AG10803 (cell line): ENCODE data around the gene SLC7A10.

Experiments
- DNase-seq: peaks from one replicate; pipeline ENCODE4 v3.0.0; 2010; ENCODE audit warnings: low read depth
- H3K4me3 ChIP-seq: 2 replicates; pipeline ENCODE4 v1.5.1; 2011; ENCODE audit warnings: mild to moderate bottlenecking, low read length, control low read depth
- CTCF ChIP-seq: conservative IDR thresholded peaks from 2 replicates; pipeline ENCODE4 v1.5.1; 2011; ENCODE audit warnings: mild to moderate bottlenecking, low read length, control low read depth, inconsistent platforms

Gene SLC7A10

GRCh38 chr19:33233056-33233873, 7.6 kb upstream of the SLC7A10 start:
- H3K4me3 ChIP-seq, result no peak overlapping the region
- DNase-seq, result no peak
- TF ChIP-seq CTCF, result no peak

DNA sequence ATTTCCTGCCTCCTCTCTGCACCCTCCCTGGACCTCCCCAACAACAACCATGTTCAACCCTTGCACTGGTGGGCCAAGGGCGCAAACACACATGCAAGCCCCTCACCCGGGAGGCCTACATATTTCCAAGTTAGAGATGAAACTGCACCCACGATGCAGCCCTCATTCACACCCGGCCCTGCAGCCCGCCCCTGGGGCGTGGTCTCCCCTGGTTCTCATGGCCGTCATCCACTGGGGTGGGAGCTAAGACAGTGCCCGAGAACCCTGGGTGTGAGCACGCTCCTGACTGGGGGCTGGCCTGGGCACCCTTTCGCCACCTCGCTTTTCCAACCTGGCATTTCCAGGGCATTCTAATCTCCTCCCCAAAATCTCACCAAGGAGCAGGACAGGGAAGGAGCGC, 7.0 kb upstream of the SLC7A10 start:
- TF ChIP-seq CTCF, result no peak
- DNase-seq, result no peak
- no peak overlapping the region for H3K4me3 ChIP-seq

DNA sequence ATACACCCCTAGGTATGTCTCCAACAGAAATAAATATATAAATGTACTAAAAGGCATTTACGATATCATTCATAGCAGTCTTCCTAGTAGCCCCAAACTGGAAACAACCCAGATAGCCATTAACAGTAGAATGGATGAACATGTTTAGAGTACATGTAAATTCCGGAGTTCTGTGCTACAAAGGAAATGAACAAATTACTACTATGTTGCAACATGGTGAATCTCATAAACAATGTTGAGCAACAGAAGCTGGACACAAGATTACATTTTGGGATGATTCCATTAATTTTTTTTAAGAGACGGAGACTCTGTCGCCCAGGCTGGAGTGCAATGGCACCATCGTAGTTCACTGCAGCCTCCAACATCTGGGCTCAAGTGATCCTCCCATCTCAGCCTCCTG, 5.9 kb upstream of the SLC7A10 start:
- no peak overlapping the region for H3K4me3 ChIP-seq
- DNase-seq, result peak; percentile 79
- no peak for TF ChIP-seq CTCF

DNA sequence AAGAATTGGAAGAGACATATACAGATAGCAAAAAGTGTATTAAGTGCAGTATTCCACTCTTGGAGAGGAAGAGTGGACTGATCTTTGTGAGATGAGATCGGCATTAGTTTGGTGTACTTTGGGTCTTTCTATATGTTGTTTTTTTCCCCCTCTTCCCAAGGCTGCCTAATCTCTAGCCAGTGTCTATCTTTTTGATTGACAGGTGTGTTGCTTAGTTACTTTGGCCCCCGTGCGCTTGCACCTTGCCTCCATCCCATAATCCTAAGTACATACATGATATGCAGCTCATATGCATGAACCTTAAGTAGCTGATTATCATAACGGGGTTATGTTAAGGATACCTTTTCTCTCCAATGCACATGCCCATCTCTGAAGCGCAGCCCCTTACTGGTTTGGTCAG, 4.3 kb upstream of the SLC7A10 start:
- no peak for DNase-seq
- TF ChIP-seq CTCF, result no peak
- H3K4me3 ChIP-seq, result no peak overlapping the region

DNA sequence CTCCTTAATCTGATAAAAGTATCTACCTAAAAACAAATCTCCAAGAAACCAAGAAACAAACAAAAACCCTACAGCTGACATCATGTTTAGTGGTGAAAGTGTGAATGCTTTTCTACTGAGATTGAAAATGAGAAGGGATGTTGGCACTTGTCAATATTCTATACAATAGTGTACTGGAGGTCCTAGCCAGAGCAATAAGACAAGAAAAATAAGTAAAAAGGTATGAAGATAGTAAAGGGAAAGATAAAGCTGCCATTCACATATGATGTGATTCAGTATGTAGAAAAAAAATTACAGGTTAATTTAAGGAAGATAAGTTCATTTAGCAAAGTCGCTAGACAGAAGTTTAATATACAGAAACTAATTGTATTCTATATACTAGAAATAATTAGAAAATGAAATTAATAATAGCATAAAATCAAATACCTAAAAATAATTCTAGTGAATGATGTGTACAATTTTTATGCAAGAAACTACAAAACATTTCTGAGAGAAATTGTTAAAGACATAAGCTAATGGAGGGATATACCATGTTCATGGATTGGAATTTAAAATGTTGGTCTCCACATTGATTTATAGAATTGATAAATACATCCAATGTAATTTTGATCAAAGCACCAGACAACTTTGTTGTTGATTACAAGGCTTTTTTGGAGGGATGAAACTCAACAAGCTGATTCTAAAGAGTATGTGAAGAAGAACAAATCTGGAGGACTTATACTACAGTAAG, 2.4 kb upstream of the SLC7A10 start:
- no peak for DNase-seq
- no peak overlapping the region for H3K4me3 ChIP-seq
- TF ChIP-seq CTCF, result no peak

DNA sequence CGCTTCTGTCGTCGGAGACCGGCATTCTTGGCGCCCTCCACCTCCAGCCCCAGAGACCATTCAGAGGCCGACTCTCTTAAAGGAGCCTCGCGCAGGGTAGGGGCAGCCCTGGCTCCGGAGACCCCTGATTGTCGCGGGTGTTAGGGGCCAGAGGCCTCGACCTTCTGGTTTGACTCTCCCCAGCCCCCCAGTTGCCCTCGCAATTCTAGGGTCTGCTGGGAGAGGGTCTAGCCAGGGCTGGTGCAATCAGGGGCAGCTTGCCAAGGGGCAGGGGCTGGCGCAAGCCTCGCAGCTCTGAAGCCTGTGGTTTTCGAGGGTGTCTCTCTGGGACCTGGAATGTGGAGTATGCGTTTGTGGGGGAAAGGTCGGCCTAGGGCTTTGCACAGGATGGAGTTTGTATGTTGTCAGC, 1.6 kb upstream of the SLC7A10 start:
- H3K4me3 ChIP-seq, result no peak overlapping the region
- DNase-seq, result peak; percentile 32
- TF ChIP-seq CTCF, result no peak

DNA sequence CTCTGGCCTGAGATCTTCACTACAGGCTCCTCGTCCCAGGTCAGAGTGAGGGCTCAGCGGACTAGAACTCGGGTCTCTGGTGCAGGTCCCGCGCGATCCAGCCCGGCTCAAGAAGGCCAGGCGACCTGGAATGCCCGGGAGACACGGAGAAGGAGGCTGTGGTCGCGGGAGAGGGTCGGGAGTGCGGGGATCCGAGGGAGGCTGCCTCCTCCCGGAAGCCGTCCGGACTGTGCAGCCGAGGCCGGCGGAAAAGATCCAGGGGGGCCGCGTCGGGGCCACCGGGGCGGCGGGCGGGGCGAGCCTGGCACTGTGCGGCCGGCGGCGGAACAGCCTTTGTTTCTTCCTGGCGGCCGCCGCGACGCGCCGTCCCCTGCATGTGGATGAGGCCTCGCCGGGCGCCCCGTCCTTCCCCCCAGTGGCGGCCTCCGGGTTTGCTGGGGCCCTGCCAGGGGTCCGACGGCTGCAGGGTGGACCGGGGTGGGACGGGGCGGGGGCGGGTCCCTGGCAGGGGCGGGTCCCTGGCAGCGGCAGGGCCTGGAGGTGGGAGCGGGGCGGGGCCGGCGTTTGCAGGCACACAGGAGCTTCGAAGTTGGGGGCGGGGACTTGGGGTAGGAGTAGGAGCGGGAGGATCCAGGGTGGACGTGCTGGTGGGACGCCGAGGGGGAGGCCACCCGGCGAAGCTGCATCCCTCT, 1.0 kb upstream of the SLC7A10 start:
- no peak for DNase-seq
- no peak for TF ChIP-seq CTCF
- H3K4me3 ChIP-seq, result no peak overlapping the region
